Measurements from ENCODE around the gene LMO7.

GRCh38 chr13:75723901-75724300, 87.8 kb downstream of the LMO7 start:
- TF ChIP-seq POLR2A (IDR thresholded peaks at IDR 0.05) = no peak
- TF ChIP-seq CTCF (IDR thresholded peaks at IDR 0.05) = no peak
- TF ChIP-seq POLR2AphosphoS5 (IDR thresholded peaks at IDR 0.05) = no peak

Data from breast epithelium (tissue), 3 donors.